ENCODE results near the gene PCED1B.

Gene PCED1B

DNA sequence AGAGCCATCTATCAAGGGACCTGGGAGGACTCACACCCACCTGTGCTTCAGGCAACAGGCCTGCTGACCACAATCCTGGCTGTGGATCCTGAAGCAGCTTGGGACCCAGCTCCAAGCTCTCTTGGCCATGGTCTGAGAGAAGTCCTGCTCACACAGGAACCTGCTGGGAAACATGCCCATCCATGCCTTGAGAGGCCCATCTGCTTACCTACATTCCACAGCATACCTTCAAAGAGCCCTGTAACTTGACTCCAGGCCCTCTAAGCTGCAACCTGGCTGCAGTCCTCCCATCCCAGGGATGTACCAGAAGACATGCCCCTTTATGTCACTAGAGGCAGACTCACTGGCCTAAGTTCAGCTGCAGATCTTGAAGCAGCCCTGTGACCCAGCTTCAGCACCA lies 62.0 kb downstream of the PCED1B start:
- peak; percentile 69 for ATAC-seq (ENCODE audit: low read depth)
- Histone ChIP-seq H3K4me1 (ENCODE audit: insufficient read depth, poor library complexity, severe bottlenecking) (no peaks in the 10 kb centered on the region), H3K4me3 (ENCODE audit: severe bottlenecking) (no peak overlapping the region), H3K27ac (ENCODE audit: poor library complexity, severe bottlenecking) (no peak overlapping the region), H3K27me3 (ENCODE audit: insufficient read depth, poor library complexity, severe bottlenecking) (no peaks in the 10 kb centered on the region), H3K9me3 (ENCODE audit: severe bottlenecking) (no peaks in the 10 kb centered on the region), H3K36me3 (ENCODE audit: low read depth) (no peaks in the 10 kb centered on the region)
- no peak for DNase-seq (ENCODE audit: low spot score)
- TF ChIP-seq, protein P1, sequence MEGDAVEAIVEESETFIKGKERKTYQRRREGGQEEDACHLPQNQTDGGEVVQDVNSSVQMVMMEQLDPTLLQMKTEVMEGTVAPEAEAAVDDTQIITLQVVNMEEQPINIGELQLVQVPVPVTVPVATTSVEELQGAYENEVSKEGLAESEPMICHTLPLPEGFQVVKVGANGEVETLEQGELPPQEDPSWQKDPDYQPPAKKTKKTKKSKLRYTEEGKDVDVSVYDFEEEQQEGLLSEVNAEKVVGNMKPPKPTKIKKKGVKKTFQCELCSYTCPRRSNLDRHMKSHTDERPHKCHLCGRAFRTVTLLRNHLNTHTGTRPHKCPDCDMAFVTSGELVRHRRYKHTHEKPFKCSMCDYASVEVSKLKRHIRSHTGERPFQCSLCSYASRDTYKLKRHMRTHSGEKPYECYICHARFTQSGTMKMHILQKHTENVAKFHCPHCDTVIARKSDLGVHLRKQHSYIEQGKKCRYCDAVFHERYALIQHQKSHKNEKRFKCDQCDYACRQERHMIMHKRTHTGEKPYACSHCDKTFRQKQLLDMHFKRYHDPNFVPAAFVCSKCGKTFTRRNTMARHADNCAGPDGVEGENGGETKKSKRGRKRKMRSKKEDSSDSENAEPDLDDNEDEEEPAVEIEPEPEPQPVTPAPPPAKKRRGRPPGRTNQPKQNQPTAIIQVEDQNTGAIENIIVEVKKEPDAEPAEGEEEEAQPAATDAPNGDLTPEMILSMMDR (IDR thresholded peaks at IDR 0.05; ENCODE audit: poor library complexity, severe bottlenecking) = no peak

DNA sequence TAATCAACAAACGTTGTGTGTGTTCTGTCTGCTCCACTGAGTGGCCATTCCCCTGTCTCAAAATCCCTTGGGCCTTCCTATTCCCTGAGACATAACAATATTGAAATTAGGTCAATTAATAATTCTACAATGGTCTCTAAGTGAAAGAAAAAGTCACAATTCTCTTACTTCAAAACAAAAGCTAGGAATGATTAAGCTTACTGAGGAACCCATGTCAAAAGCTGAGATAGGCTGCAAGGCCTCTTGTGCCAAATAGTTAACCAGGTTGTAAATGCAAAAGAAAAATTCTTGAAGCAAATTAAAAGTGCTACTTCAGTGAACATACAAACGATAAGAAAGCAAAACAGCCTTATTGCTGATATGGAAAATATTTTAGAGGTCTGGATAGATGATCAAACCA lies 65.3 kb downstream of the PCED1B start:
- H3K27ac ChIP-seq (ENCODE audit: poor library complexity, severe bottlenecking) = no peak overlapping the region
- TF ChIP-seq, protein P1 (IDR thresholded peaks at IDR 0.05; ENCODE audit: poor library complexity, severe bottlenecking) = no peak
- H3K4me3 ChIP-seq (ENCODE audit: severe bottlenecking) = no peak overlapping the region
- no peaks in the 10 kb centered on the region for H3K4me1 ChIP-seq (ENCODE audit: insufficient read depth, poor library complexity, severe bottlenecking)
- DNase-seq (ENCODE audit: low spot score) (no peak), ATAC-seq (ENCODE audit: low read depth) (no peak)
- no peaks in the 10 kb centered on the region for H3K27me3 ChIP-seq (ENCODE audit: insufficient read depth, poor library complexity, severe bottlenecking)
- no peaks in the 10 kb centered on the region for H3K36me3 ChIP-seq (ENCODE audit: low read depth)
- no peaks in the 10 kb centered on the region for H3K9me3 ChIP-seq (ENCODE audit: severe bottlenecking)

DNA sequence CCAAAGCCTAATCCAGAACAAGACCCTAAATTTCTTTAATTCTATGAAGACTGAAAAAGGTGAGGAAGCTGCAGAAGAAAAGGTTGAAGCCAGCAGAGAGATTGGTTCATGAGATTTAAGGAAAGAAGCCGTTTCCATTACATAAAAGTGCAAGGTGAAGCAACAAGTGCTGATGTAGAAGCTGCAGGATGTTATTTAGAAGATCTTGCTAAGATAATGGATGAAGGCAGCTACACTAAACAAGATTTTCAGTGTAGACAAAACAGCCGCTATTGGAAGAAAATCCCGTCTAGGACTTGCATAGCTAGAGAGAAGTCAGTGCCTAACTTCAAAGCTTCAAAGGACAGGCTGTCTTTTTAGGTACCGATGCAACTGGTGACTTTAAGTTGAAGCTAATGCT lies 65.8 kb downstream of the PCED1B start:
- Histone ChIP-seq H3K36me3 (ENCODE audit: low read depth) (no peaks in the 10 kb centered on the region), H3K4me1 (ENCODE audit: insufficient read depth, poor library complexity, severe bottlenecking) (no peaks in the 10 kb centered on the region), H3K27ac (ENCODE audit: poor library complexity, severe bottlenecking) (no peak overlapping the region), H3K27me3 (ENCODE audit: insufficient read depth, poor library complexity, severe bottlenecking) (no peaks in the 10 kb centered on the region), H3K9me3 (ENCODE audit: severe bottlenecking) (no peaks in the 10 kb centered on the region), H3K4me3 (ENCODE audit: severe bottlenecking) (no peak overlapping the region)
- TF ChIP-seq, protein P1 (IDR thresholded peaks at IDR 0.05; ENCODE audit: poor library complexity, severe bottlenecking) = no peak
- ATAC-seq (ENCODE audit: low read depth) (no peak), DNase-seq (ENCODE audit: low spot score) (no peak)

DNA sequence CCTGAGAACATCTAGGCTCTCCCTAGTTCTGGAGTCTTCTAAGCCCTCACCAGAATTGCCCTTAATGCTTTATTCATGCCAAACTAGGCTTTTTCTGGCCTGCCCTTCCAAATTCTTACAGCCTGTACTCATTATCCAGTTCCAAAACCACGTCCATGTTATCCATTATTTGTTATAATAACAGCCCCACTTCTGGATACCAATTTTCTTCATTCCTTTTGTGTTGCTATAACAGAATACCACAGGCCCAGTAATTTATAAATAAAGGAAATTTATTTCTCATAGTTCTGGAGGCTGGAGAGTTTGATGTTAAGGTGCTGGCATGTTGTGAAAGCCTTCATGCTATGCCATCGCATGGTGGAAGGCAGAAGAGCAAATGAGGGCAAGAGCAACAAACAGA lies 68.3 kb downstream of the PCED1B start:
- Histone ChIP-seq H3K27me3 (ENCODE audit: insufficient read depth, poor library complexity, severe bottlenecking) (no peaks in the 10 kb centered on the region), H3K4me1 (ENCODE audit: insufficient read depth, poor library complexity, severe bottlenecking) (no peaks in the 10 kb centered on the region), H3K9me3 (ENCODE audit: severe bottlenecking) (no peaks in the 10 kb centered on the region), H3K27ac (ENCODE audit: poor library complexity, severe bottlenecking) (no peak overlapping the region), H3K36me3 (ENCODE audit: low read depth) (no peaks in the 10 kb centered on the region), H3K4me3 (ENCODE audit: severe bottlenecking) (no peak overlapping the region)
- TF ChIP-seq, protein P1 (IDR thresholded peaks at IDR 0.05; ENCODE audit: poor library complexity, severe bottlenecking) = no peak
- no peak for DNase-seq (ENCODE audit: low spot score)
- ATAC-seq (ENCODE audit: low read depth) = no peak

DNA sequence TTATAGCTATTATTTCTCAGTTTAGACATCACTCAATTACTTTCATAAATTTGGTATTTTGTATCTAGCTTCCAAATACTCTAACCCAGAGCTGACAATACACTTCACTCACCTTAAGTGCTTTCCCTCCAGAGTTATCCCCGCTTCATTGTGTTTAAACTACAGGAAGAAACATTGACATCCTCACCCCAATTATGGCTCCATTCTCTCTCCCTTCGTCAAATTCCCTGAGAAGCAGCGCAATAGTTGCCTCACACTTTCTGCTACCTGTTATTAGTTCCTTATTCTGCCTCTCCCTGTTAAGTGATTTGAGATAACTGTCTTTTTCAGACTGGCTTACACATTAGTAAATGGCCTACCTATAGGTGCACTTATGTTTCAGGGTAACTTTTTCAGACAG lies 69.7 kb downstream of the PCED1B start:
- Histone ChIP-seq H3K9me3 (ENCODE audit: severe bottlenecking) (no peaks in the 10 kb centered on the region), H3K27me3 (ENCODE audit: insufficient read depth, poor library complexity, severe bottlenecking) (no peaks in the 10 kb centered on the region), H3K4me3 (ENCODE audit: severe bottlenecking) (no peak overlapping the region), H3K36me3 (ENCODE audit: low read depth) (no peaks in the 10 kb centered on the region), H3K4me1 (ENCODE audit: insufficient read depth, poor library complexity, severe bottlenecking) (no peaks in the 10 kb centered on the region), H3K27ac (ENCODE audit: poor library complexity, severe bottlenecking) (no peak overlapping the region)
- ATAC-seq (ENCODE audit: low read depth) (no peak), DNase-seq (ENCODE audit: low spot score) (no peak)
- TF ChIP-seq, protein P1 (IDR thresholded peaks at IDR 0.05; ENCODE audit: poor library complexity, severe bottlenecking) = no peak

Data from RWPE2 (cell line).